ENCODE measurements around the gene ZNF492.

- TF ChIP-seq POLR2A (IDR thresholded peaks at IDR 0.05) (no peak), CTCF (IDR thresholded peaks at IDR 0.05 in 8 of 11, conservative IDR thresholded peaks at IDR 0.05 in 3 of 11) (no peak), POLR2AphosphoS5 (IDR thresholded peaks at IDR 0.05) (no peak)
These were observed 6.6 kb upstream of the ZNF492 start for GRCh38 chr19:22627526-22627925.
